ENCODE data around the gene TAS2R4. TPM values are rescaled to one million over a fixed set of nuclear protein-coding genes. Genes with fewer than 3 reads are reported as not detected.

The TAS2R4 gene
- polyA plus RNA-seq, result 2.6 TPM
- long read RNA-seq, donor 1, result 0 reads
- long read RNA-seq, donor 2, partial matches to known transcripts, result 0 of 4 reads
- long read RNA-seq, donor 2, other reads (novel, unspliced or antisense), result 0 of 4 reads
- long read RNA-seq, donor 3, partial matches to known transcripts, result 0 of 3 reads
- long read RNA-seq, donor 3, other reads (novel, unspliced or antisense), result 0 of 3 reads
- long read RNA-seq, donor 4, result 0 reads
- long read RNA-seq, donor 5, partial matches to known transcripts, result 0 of 3 reads
- long read RNA-seq, donor 5, other reads (novel, unspliced or antisense), result 0 of 3 reads
- long read RNA-seq, donor 6, partial matches to known transcripts, result 0 of 1 reads
- long read RNA-seq, donor 6, other reads (novel, unspliced or antisense), result 0 of 1 reads
- long read RNA-seq, donor 7, partial matches to known transcripts, result 0 of 2 reads
- long read RNA-seq, donor 7, other reads (novel, unspliced or antisense), result 0 of 2 reads
- long read RNA-seq, donor 8, transcript TAS2R4-201 (1 exons, 2,378 nt), result major isoform, 8 of 8 reads
- long read RNA-seq, donor 8, partial matches to known transcripts, result 0 of 8 reads
- long read RNA-seq, donor 8, other reads (novel, unspliced or antisense), result 0 of 8 reads
- long read RNA-seq, donor 9, partial matches to known transcripts, result 0 of 4 reads
- long read RNA-seq, donor 9, other reads (novel, unspliced or antisense), result 0 of 4 reads
- long read RNA-seq, donor 10, partial matches to known transcripts, result 0 of 3 reads
- long read RNA-seq, donor 10, other reads (novel, unspliced or antisense), result 0 of 3 reads
- long read RNA-seq, donor 11, partial matches to known transcripts, result 0 of 3 reads
- long read RNA-seq, donor 11, other reads (novel, unspliced or antisense), result 0 of 3 reads

DNA sequence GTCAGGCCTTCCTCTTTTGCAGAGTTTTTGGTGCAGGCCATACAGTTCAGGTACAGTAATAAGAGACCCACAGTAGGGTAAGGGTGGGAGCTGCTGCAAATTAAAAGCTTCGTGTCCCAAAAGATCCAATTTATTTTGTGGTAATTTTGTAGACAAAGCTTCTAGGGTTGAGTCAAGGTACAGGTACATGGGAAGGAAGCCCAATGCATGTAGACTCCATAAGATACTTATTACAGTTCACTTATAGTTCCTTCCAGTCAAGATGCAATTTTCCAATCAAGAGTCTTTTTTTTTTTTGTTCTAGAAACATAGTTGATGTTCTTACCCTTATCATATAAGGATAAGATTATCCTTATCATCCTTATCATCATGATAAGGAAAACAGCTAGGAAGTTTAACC lies at the start of gene TAS2R4:
Gene TAS2R4, plus strand, starts transcription at position 301 of the 400 bp plus-strand sequence. CDS start 1,815 bp downstream, outside the sequence.
- no CpG with 5 or more reads among the region's 1 CpG for whole genome bisulfite sequencing (ENCODE audit: insufficient coverage, low lambda C conversion rate)
- Histone ChIP-seq H3K4me3 (ENCODE audit: low read length) (no peak within 1 kb of the TSS), H3K4me1 (ENCODE audit: control insufficient read depth, insufficient read depth, low read length) (no peaks in the 10 kb centered on the region), H3K9me3 (ENCODE audit: control insufficient read depth, low read depth, low read length) (peaks cover 5% of the 10 kb centered on the region), H3K36me3 (ENCODE audit: control insufficient read depth, insufficient read depth, low read length) (peaks cover 28% of the 10 kb centered on the region), H3K27ac (ENCODE audit: low read length) (no peak within 1 kb of the TSS), H3K27me3 (ENCODE audit: control insufficient read depth, insufficient read depth, low read length) (no peaks in the 10 kb centered on the region)
- no peak for DNase-seq

DNA sequence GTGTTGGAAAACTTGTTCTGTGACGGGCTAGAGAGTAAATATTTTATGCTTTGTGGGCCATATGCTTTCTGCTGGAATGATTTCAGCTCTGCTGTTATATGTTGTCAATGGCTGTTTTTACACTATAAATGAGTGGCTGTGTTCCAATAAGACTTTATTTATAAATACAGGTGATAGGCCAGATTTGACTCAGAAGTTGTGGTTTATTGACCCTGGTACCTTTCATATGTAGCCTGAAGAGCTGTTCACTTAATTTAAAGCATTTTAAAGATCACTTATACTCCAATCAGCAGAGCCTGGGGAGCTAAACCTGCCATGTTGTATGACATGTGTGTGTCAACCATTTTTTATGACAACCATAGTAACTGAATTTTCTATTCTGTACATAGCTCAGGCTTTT lies 47.5 kb upstream of the TAS2R4 start:
- H3K27me3 ChIP-seq (ENCODE audit: control insufficient read depth, insufficient read depth, low read length), result no peaks in the 10 kb centered on the region
- H3K36me3 ChIP-seq (ENCODE audit: control insufficient read depth, insufficient read depth, low read length), result peaks cover 2% of the 10 kb centered on the region
- H3K27ac ChIP-seq (ENCODE audit: low read length), result no peak overlapping the region
- no peaks in the 10 kb centered on the region for H3K9me3 ChIP-seq (ENCODE audit: control insufficient read depth, low read depth, low read length)
- no peaks in the 10 kb centered on the region for H3K4me1 ChIP-seq (ENCODE audit: control insufficient read depth, insufficient read depth, low read length)
- no peak overlapping the region for H3K4me3 ChIP-seq (ENCODE audit: low read length)
- no peak for DNase-seq
- WGBS (ENCODE audit: insufficient coverage, low lambda C conversion rate), result no CpG with 5 or more reads among the region's 1 CpG

- Histone ChIP-seq H3K36me3 (ENCODE audit: control insufficient read depth, insufficient read depth, low read length) (no peaks in the 10 kb centered on the region), H3K4me3 (ENCODE audit: low read length) (no peak overlapping the region)
- 96% methylated on average over 8 of the region's 24 CpGs for WGBS (ENCODE audit: insufficient coverage, low lambda C conversion rate)
Measured at GRCh38 chr7:141731476-141732149, 44.9 kb upstream of the TAS2R4 start.

GRCh38 chr7:141737118-141737835 lies 39.2 kb upstream of the TAS2R4 start:
- Histone ChIP-seq H3K27me3 (ENCODE audit: control insufficient read depth, insufficient read depth, low read length) (no peaks in the 10 kb centered on the region), H3K9me3 (ENCODE audit: control insufficient read depth, low read depth, low read length) (no peaks in the 10 kb centered on the region), H3K4me3 (ENCODE audit: low read length) (peak overlapping the region; percentile 73), H3K4me1 (ENCODE audit: control insufficient read depth, insufficient read depth, low read length) (peaks cover 3% of the 10 kb centered on the region), H3K27ac (ENCODE audit: low read length) (peak overlapping the region; percentile 88), H3K36me3 (ENCODE audit: control insufficient read depth, insufficient read depth, low read length) (peaks cover 17% of the 10 kb centered on the region)
- WGBS (ENCODE audit: insufficient coverage, low lambda C conversion rate), result 0% methylated on average over 2 of the region's 11 CpGs
- peak; percentile 51 to 74 for DNase-seq

More at GRCh38 chr7:141731476-141732149, 44.9 kb upstream of the TAS2R4 start:
- Histone ChIP-seq H3K27me3 (ENCODE audit: control insufficient read depth, insufficient read depth, low read length) (no peaks in the 10 kb centered on the region), H3K4me1 (ENCODE audit: control insufficient read depth, insufficient read depth, low read length) (no peaks in the 10 kb centered on the region), H3K27ac (ENCODE audit: low read length) (no peak overlapping the region), H3K9me3 (ENCODE audit: control insufficient read depth, low read depth, low read length) (no peaks in the 10 kb centered on the region)
- no peak for DNase-seq

DNA sequence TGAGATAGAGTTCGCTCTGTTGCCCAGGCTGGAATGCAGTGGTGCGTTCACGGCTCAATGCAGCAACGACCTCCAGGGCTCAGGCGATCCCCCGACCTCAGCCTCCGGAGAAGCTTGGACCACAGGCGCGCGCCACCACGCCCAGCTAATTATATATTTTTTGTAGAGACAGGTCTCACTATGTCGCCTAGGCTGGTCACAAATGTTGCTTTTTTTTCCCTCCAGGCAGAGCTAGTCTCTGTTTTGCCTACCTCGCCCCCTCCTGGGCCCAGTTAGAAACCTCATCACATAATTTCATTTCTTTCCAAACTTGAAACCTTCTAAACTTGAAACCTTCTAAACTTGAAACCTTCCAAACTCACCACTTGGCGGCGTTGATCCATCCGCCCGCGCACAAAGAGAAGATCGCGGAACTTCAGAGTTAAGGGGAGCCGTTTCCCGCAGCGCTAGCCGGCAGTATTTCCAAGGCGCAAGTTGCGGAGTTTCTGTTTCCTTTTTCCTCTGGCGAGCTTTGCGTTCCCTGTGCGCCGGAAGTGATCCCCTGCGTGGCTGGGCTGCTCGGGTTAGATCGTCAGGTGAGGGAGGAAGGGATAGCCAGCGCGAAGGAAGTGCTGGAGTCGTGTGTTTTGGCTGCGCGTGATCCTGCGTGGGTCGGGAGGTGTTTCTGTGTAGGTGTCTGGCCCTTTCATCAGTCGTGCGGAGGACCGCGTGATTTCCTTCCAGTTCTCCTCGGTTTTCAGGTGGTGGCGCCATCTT lies 38.5 kb upstream of the TAS2R4 start, which contains the start of gene SSBP1:
Gene SSBP1, plus strand, starts transcription at position 523 of the 756 bp plus-strand sequence. CDS start 809 bp downstream, outside the sequence.
- H3K4me1 ChIP-seq (ENCODE audit: control insufficient read depth, insufficient read depth, low read length), result peaks cover 3% of the 10 kb centered on the region
- peaks cover 19% of the 10 kb centered on the region for H3K36me3 ChIP-seq (ENCODE audit: control insufficient read depth, insufficient read depth, low read length)
- WGBS (ENCODE audit: insufficient coverage, low lambda C conversion rate), result no CpG with 5 or more reads among the region's 46 CpGs
- H3K4me3 ChIP-seq (ENCODE audit: low read length), result peak within 1 kb of the TSS; percentile 73
- peak within 1 kb of the TSS; percentile 88 for H3K27ac ChIP-seq (ENCODE audit: low read length)
- H3K9me3 ChIP-seq (ENCODE audit: control insufficient read depth, low read depth, low read length), result no peaks in the 10 kb centered on the region
- H3K27me3 ChIP-seq (ENCODE audit: control insufficient read depth, insufficient read depth, low read length), result no peaks in the 10 kb centered on the region
- DNase-seq, result peak; percentile 96 to 97

- Histone ChIP-seq H3K4me3 (ENCODE audit: low read length) (peak overlapping the region; percentile 73), H3K27me3 (ENCODE audit: control insufficient read depth, insufficient read depth, low read length) (no peaks in the 10 kb centered on the region), H3K27ac (ENCODE audit: low read length) (peak overlapping the region; percentile 88), H3K36me3 (ENCODE audit: control insufficient read depth, insufficient read depth, low read length) (peaks cover 25% of the 10 kb centered on the region), H3K4me1 (ENCODE audit: control insufficient read depth, insufficient read depth, low read length) (peaks cover 3% of the 10 kb centered on the region), H3K9me3 (ENCODE audit: control insufficient read depth, low read depth, low read length) (no peaks in the 10 kb centered on the region)
- no peak for DNase-seq
- WGBS (ENCODE audit: insufficient coverage, low lambda C conversion rate), result 0% methylated on average over 1 of the region's 6 CpGs
Measured at GRCh38 chr7:141738592-141739013, 37.9 kb upstream of the TAS2R4 start.

GRCh38 chr7:141739250-141739649 lies 37.2 kb upstream of the TAS2R4 start:
- no peaks in the 10 kb centered on the region for H3K9me3 ChIP-seq (ENCODE audit: control insufficient read depth, low read depth, low read length)
- 67% methylated on average over 1 of the region's 3 CpGs for WGBS (ENCODE audit: insufficient coverage, low lambda C conversion rate)
- no peak for DNase-seq
- H3K27me3 ChIP-seq (ENCODE audit: control insufficient read depth, insufficient read depth, low read length), result no peaks in the 10 kb centered on the region
- H3K27ac ChIP-seq (ENCODE audit: low read length), result no peak overlapping the region
- H3K36me3 ChIP-seq (ENCODE audit: control insufficient read depth, insufficient read depth, low read length), result peaks cover 31% of the 10 kb centered on the region
- H3K4me3 ChIP-seq (ENCODE audit: low read length), result peak overlapping the region; percentile 73
- peaks cover 3% of the 10 kb centered on the region for H3K4me1 ChIP-seq (ENCODE audit: control insufficient read depth, insufficient read depth, low read length)

DNA sequence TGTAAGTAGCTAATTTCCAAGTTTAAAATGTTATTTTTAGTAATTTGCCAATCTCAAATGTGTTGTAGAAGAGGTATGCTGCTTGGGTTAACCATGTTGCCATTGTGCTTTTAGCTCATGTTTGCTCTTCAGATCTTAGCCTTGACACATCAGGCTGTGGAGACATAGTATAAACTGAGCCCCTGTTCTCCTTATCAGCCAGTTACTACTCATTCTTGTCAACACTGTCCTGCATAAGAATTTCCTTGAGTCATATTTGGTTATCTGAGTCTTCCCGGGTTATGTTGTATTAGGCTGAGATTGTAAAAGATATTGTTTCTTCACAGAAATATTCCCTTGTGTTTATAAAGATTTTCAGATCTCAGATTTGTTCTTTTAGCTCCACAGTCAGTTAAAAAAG lies 34.2 kb upstream of the TAS2R4 start:
- H3K9me3 ChIP-seq (ENCODE audit: control insufficient read depth, low read depth, low read length), result no peaks in the 10 kb centered on the region
- no peaks in the 10 kb centered on the region for H3K27me3 ChIP-seq (ENCODE audit: control insufficient read depth, insufficient read depth, low read length)
- H3K4me1 ChIP-seq (ENCODE audit: control insufficient read depth, insufficient read depth, low read length), result peaks cover under 1% of the 10 kb centered on the region
- peaks cover 44% of the 10 kb centered on the region for H3K36me3 ChIP-seq (ENCODE audit: control insufficient read depth, insufficient read depth, low read length)
- DNase-seq, result no peak
- no CpG with 5 or more reads among the region's 1 CpG for WGBS (ENCODE audit: insufficient coverage, low lambda C conversion rate)
- no peak overlapping the region for H3K4me3 ChIP-seq (ENCODE audit: low read length)
- H3K27ac ChIP-seq (ENCODE audit: low read length), result no peak overlapping the region

DNA sequence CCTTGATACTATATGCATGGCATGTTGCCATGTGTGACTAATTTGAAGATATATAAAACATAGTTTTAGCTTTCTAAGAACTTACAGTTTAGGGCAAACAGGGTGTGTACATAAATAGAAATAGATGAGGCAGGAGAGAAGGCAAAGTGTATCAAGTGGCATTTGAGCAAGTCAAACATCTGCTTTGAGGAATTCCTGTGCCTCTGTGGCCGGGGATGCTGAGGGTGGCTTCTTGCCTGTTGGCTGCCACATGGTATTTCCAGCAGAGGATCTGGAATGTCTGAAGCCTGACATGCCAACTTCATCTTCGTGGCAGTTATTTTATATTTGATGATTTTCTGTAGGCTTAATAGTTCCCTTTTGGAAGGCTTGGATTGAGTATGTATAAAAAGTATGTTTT lies 32.3 kb upstream of the TAS2R4 start:
- no CpG with 5 or more reads among the region's 2 CpGs for WGBS (ENCODE audit: insufficient coverage, low lambda C conversion rate)
- Histone ChIP-seq H3K4me3 (ENCODE audit: low read length) (no peak overlapping the region), H3K27ac (ENCODE audit: low read length) (no peak overlapping the region), H3K9me3 (ENCODE audit: control insufficient read depth, low read depth, low read length) (no peaks in the 10 kb centered on the region), H3K36me3 (ENCODE audit: control insufficient read depth, insufficient read depth, low read length) (peaks cover 59% of the 10 kb centered on the region), H3K4me1 (ENCODE audit: control insufficient read depth, insufficient read depth, low read length) (no peaks in the 10 kb centered on the region), H3K27me3 (ENCODE audit: control insufficient read depth, insufficient read depth, low read length) (no peaks in the 10 kb centered on the region)
- DNase-seq, result no peak
